ENCODE results near the gene COL15A1. TPM values are rescaled to one million over a fixed set of nuclear protein-coding genes. Genes with fewer than 3 reads are reported as not detected.

Gene COL15A1
- total RNA-seq, 1 experiment from 2014 or later = not detected

DNA sequence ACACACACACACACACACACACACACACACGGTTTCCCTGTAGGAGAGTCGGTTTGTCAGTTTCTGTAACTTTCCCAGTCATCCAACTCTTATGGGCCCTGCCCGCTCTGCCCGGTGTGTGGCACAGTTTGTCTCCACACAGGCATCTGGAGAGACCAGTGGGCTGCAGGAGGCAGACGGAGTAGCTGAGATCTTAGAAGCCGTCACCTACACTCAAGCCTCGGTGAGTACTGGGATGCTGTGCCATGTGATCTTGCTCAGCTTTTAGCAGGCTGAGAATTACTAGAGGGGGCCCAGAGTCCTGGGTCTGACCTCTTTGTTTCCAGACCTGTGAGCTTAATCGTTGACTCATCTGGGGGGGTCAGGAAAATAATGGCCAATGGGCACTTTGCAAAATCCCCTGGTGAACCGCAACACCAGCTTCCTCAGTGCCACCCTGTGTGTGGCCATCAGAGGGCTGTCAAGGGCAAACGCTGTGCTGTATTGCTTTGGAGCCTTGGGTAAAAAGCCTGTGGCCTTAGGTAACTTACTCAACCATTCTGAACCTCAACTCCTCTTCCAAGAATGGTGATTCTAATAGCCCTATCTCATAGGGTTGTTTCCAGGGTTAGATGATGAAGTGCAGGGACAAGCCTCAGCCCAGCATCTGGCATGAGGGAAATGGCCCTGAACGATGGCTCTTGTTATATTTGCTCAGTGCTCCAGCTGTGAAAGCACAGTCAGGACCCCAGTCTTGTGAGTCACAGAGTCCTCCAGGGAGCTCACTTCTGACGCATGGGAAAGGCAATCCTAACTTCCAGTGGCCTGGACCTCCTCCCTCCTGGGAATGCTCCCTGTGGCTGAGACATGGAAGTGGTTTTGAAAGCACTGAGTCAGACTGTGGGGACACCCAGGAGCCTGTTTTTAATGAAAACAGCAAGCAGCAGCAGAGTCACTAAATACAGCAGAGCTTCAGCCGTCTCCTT is 45.6 kb downstream of the COL15A1 start:
- no CpG with 5 or more reads among the region's 13 CpGs for WGBS (ENCODE audit: extremely low coverage, insufficient read length, low lambda C conversion rate)
- no peak overlapping the region; a peak in 1 of 7 replicates for H3K27ac Mint-ChIP-seq

More for the DNA sequence above, 45.6 kb downstream of the COL15A1 start:
- Histone ChIP-seq H2BK15ac (ENCODE audit: low read depth, low read length) (no peak overlapping the region), H3K4ac (ENCODE audit: low read depth, low read length) (no peak overlapping the region), H2BK120ac (ENCODE audit: low read depth, low read length, poor library complexity, severe bottlenecking) (no peak overlapping the region), H3K23me2 (ENCODE audit: insufficient read length, low read depth, low read length, poor library complexity, severe bottlenecking) (no peaks in the 10 kb centered on the region), H2BK20ac (ENCODE audit: low read depth, low read length, poor library complexity, severe bottlenecking) (no peak overlapping the region), H2AK5ac (ENCODE audit: insufficient read length, low read length) (no peak overlapping the region), H3K4me1 (ENCODE audit: insufficient read depth, low read length) (no peaks in the 10 kb centered on the region), H2AFZ (ENCODE audit: low read length) (no peak overlapping the region), H3K27me3 (ENCODE audit: insufficient read depth, low read length) (no peaks in the 10 kb centered on the region), H4K20me1 (ENCODE audit: control insufficient read depth, insufficient read depth, insufficient read length) (no peaks in the 10 kb centered on the region), H4K8ac (replicated peaks; ENCODE audit: insufficient read length, low read depth, low read length) (no peak overlapping the region), H3T11ph (ENCODE audit: low read length) (no peak overlapping the region), H3K79me2 (ENCODE audit: insufficient read depth, low read length) (no peaks in the 10 kb centered on the region), H2BK12ac (ENCODE audit: insufficient read length, low read depth, low read length) (no peak overlapping the region), H3K79me1 (ENCODE audit: insufficient read depth, low read depth, low read length, poor library complexity, severe bottlenecking) (no peaks in the 10 kb centered on the region), H3K18ac (ENCODE audit: insufficient read length, low read depth, low read length) (no peak overlapping the region), H3K23ac (ENCODE audit: insufficient read length, low read depth, low read length) (no peak overlapping the region), H3K9ac (ENCODE audit: extremely low read depth, insufficient read length, low read length) (no peak overlapping the region), H4K5ac (ENCODE audit: insufficient read length, low read depth, low read length) (no peak overlapping the region), H4K91ac (ENCODE audit: insufficient read length, low read depth, low read length) (no peak overlapping the region), H3K56ac (ENCODE audit: insufficient read length, low read depth, low read length) (no peak overlapping the region), H2BK5ac (ENCODE audit: insufficient read length, low read length) (no peak overlapping the region), H3K14ac (ENCODE audit: insufficient read depth, low read length) (no peak overlapping the region), H3K4me2 (ENCODE audit: insufficient read depth, insufficient read length, low read length) (no peak overlapping the region), H3K9me3 (ENCODE audit: control insufficient read depth, low read depth, low read length) (peaks cover 9% of the 10 kb centered on the region), H3K27ac (ENCODE audit: insufficient read length, low read depth, low read length) (no peak overlapping the region)
- Mint-ChIP-seq H3K4me1 (peaks cover 15 to 18% of the 10 kb centered on the region in 2 experiments), H3K27me3 (ENCODE audit: low read depth) (peaks cover 9% of the 10 kb centered on the region), H3K9me3 (peaks cover 8 to 15% of the 10 kb centered on the region in 2 experiments), H3K4me3 (no peak overlapping the region), H3K36me3 (ENCODE audit: insufficient read depth in 1 of 3, low read depth in 3 of 3) (peaks cover 0 to 11% (median 6%) of the 10 kb centered on the region in 3 experiments; a peak in 5 of 7 replicates)
- TF ChIP-seq, protein P1, sequence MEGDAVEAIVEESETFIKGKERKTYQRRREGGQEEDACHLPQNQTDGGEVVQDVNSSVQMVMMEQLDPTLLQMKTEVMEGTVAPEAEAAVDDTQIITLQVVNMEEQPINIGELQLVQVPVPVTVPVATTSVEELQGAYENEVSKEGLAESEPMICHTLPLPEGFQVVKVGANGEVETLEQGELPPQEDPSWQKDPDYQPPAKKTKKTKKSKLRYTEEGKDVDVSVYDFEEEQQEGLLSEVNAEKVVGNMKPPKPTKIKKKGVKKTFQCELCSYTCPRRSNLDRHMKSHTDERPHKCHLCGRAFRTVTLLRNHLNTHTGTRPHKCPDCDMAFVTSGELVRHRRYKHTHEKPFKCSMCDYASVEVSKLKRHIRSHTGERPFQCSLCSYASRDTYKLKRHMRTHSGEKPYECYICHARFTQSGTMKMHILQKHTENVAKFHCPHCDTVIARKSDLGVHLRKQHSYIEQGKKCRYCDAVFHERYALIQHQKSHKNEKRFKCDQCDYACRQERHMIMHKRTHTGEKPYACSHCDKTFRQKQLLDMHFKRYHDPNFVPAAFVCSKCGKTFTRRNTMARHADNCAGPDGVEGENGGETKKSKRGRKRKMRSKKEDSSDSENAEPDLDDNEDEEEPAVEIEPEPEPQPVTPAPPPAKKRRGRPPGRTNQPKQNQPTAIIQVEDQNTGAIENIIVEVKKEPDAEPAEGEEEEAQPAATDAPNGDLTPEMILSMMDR (conservative IDR thresholded peaks at IDR 0.05) = peak; percentile 42
- peak; percentile 30 for DNase-seq
